ENCODE results near the gene STPG2.

STPG2 gene

DNA sequence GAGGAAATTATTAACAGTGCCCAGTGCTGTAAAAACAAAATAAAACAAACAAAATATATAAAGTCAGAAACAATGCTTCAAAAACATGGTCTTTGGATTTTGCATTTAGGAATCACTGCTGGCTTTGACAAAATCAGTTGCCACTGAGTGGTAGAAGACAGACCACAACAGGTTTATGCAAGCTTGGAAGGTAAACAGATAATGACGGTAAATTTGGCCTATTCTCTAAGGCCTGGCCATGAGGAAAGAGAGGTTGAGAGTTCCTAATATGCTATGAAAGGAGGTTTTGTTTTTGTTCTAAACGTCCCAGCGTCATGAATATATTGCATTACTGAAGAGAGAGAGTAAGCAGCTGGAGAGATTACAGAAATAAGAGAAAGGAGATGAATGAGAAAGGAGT is 629.4 kb downstream of the STPG2 start:
- no peak for DNase-seq

All from hypothalamus (tissue), 51 donors.